GM04503 (cell line): Measurements from ENCODE around the gene STK24.

Experiments
- DNase-seq: peaks from one replicate; pipeline ENCODE4 v3.0.0-alpha.2; 2012; ENCODE audit warnings: low read depth

The STK24 gene

DNA sequence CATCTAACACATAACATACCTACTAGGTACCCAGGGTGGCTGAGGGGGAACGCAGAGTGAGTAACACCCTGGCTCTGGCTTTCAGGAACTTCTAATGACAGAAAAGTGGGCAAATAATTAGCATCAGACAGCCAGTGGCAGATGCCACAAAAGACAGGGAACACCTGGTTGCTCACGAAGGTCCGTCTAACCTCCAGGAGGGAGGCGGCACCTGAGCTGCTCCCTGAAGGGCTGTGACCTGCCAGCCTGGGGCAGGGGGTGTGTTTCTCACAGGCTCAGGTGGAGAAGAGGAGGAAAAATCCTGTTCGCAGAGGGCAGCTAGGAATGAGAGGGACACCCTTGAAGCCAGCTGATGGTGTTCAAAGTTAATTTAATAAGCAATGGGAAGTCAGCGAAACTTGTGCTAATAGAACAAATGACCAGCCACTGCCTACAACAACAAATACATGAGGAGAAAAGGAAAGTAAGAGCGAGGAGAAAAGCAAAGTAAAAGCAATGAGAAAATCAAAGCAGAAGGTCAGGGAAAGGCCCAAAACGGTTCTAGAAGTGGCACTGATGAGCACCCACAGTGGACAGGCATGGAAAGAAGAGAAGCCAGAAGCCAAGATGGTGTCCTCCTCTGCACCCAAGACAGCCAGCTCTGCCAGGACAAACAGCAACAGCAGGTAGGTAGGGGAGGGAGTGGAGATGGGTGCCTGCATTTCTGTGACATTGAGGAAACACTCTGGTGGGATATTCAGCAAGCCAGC, 87.3 kb downstream of the STK24 start:
- DNase-seq, result no peak

GRCh38 chr13:98488736-98489135, 88.2 kb downstream of the STK24 start:
- DNase-seq, result no peak

- DNase-seq, result no peak
Observed at GRCh38 chr13:98487522-98487921, 89.4 kb downstream of the STK24 start.

DNA sequence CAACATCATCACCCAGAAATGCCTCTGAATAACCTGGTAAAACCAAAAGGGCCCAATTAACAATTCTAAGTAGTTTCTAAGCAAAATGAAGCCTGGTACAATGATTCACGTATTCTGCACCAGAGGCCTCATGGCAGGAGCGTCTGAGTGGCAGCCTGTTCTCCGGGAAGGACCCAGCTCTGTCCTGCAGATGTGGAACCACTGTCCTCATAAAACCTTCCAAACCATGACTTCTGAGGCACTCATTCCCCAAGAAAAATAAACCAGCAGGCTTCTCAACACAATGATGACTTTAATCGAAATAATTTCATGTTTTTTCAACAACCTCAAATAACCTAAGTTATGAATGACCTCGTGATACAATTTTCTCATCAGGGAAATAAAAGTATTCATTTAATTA, 89.9 kb downstream of the STK24 start:
- DNase-seq, result no peak

DNA sequence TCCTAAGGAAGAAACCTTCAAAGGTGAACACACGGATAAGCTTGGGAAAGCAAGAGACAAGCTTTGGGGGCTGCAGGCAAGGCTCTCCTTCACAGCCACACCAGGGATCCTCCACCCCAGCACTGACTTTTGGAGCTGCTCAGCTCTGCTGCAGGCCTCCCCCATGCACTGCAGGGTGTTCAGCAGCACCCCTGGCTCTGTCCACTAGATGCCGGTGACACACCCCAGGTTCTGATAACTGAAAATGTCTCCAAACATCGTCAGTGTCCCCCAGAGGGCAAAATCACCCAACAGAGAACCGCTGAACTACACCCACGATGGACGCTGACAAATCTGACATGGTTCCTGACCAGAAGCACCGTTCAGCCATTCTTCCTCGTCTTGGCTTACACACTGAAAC, 90.5 kb downstream of the STK24 start:
- no peak for DNase-seq

GRCh38 chr13:98485561-98485960, 91.3 kb downstream of the STK24 start:
- no peak for DNase-seq

DNA sequence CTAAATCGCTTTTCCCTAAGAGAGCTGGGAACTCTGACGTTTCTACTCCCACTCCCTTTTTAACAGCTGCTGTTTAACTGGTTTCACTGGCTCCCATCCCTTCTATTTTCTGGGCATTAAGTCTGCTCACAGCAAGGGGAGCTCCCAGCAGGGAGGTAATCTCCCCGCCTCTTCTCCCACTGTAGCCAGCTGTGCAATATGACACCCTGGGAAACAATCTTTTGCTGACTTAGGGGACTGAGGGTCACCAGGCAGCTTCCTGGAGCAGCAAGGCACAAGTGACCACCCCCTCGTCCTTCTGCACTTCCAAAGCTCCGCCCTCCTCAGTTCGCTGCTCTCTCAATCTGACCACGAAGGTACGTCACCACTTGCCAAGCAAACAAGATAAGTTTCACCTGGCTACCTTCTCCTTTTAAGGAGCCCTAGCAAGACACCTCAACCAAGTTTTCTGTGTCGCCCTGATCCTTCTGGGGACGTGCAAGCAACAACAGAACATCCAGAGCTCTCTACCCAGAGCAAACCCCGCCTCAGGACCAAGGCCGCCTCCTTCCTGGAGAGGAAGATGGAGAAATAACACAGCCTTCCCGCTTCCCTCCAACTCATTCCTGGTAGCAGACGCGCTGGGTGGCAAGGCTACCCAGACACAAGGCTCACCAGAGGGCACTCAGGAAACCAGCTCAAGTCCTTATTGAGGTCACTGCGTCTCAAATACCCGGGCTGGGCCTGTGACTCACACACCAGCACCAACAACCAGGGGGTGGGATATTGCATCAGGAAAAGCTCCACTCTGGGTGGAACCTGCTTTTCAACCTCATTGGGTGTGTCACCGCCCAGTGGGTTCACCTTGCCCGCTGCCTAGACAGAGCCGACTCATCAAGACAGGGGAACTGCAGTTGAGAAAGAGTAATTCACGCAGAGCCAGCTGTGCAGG, 92.4 kb downstream of the STK24 start:
- DNase-seq, result peak; percentile 80

- DNase-seq, result no peak
Observed at GRCh38 chr13:98483601-98484288, 93.2 kb downstream of the STK24 start.

- no peak for DNase-seq
Observed at GRCh38 chr13:98482476-98483444, 94.1 kb downstream of the STK24 start.

GRCh38 chr13:98480915-98481877, 95.7 kb downstream of the STK24 start:
- DNase-seq, result no peak

DNA sequence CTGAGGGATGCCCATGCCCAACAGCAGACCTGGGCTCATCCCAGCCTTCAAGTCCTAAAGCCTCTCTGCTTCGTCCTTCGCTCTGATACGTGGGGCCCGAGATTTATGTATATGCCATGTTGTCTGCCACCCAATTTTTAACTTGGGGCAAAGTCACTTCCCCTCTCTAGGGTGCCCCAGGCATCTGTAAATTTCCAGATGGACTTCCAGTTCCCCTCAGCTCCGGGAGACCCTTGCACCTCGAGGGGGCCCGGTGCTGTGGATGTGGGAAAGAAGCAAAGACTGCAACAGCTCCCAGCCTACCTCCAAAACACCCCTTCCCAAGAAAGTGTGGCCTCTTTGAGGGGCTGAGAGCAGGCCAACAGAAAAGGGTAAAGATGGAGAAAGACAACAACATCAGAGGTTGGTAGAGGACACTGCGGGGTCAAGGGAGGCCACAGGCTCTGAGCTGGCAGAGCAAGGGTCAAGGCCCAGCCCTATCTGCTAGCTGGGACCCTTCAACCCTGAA, 97.4 kb downstream of the STK24 start:
- DNase-seq, result no peak

DNA sequence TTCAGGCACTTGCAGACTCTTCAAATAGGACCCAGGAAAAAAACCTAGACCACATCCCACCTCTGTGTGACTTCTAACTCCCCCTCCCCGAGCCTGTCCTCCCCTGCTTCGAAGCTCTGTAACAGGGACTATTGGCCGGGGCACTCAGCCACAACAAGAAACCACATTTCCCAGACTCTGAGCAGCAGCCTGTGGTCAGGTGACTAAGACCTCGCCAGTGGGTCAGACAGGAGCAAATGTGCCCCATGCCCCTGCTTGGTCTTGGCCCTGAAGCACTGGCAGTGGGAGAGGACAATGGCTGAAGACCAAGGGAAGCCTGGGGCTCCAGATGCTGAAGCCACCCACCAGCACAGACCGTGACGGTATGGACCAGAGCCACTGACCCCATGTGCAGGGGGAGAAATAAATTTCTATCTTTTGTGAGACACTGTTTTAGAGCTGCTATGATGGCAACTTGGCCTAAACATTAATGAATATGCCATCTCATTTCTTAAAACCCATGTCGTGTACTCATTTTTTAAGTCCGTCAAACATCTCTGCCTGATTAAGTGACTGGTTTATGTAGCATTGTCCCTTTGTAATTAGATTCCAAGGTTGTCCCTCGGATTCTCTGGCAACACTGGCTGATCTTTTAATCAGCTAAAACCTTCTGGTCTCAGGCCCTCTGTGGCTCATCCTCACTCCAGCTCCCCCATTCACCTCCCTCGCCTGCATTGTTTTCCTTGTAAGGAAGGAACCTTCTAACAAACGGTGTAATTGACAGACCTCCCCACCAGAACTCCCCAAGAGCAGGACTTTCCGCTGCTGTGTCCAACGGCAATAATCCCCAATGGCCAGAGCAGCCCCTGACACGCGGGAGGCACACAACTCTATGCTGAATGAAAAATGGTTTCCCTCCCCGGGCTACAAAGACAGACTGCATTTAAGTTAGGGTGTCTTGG, 98.4 kb downstream of the STK24 start:
- DNase-seq, result no peak

- DNase-seq, result peak; percentile 81
Observed at GRCh38 chr13:98476538-98476966, 100.4 kb downstream of the STK24 start.

GRCh38 chr13:98476106-98476505, 100.8 kb downstream of the STK24 start:
- no peak for DNase-seq

- no peak for DNase-seq
Observed at GRCh38 chr13:98475522-98475921, 101.4 kb downstream of the STK24 start.

- DNase-seq, result no peak
Observed at GRCh38 chr13:98474761-98475160, 102.1 kb downstream of the STK24 start.

DNA sequence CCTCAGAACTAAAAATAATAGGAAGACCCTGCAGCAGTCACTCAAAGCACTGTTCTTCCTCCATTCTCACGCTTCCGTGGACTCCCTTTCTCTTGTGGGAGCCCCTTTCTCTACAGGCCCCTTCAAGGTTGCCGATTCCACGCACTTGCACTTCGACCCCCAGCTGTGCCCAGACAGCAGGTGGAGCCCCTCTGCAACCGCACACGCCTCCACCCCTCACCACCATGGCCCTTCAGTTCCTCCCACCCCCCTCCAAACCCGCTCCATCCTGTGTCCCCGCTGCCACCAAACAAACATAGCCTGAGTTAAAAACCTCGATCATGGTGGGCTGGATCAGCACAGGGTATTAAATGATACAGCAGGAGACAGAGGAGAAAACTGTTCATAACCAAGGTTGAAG, 102.6 kb downstream of the STK24 start:
- DNase-seq, result no peak

- no peak for DNase-seq
Observed at GRCh38 chr13:98473788-98474144, 103.1 kb downstream of the STK24 start.
